WTC11 (cell line): ENCODE results near the gene SLC29A4. TPM values are rescaled to one million over a fixed set of nuclear protein-coding genes. Genes with fewer than 3 reads are reported as not detected.

Experiments used
- ATAC-seq: fragments of 200-7000 bp; cut with Tn5 transposase; 2 replicates; pipeline ENCODE4 v1.10.0; 2021; ENCODE audit warnings: mild to moderate bottlenecking, moderate library complexity
- CTCF ChIA-PET: fragments of 300-600 bp; sonication (Branson Sonifier 250); formaldehyde crosslinking; loops from one replicate; lab custom pipeline; 2021; ENCODE audit warnings: antibody characterized with exemption; lab: Charles Lee
- POLR2A ChIA-PET: fragments of 350-600 bp; sonication (Branson Sonifier 250); formaldehyde crosslinking; loops from one replicate; lab custom pipeline; 2021; ENCODE audit warnings: antibody characterized with exemption; lab: Charles Lee
- DNase-seq: peaks from one replicate; pipeline ENCODE4 v3.0.0; 2021; ENCODE audit warnings: low spot score
- H3K27ac Mint-ChIP-seq: 2 replicates; pipeline ENCODE4 v1.8.0; 2021; ENCODE audit warnings: mixed read lengths
- H3K27me3 Mint-ChIP-seq: 2 replicates; pipeline ENCODE4 v1.8.0; 2021; ENCODE audit warnings: low read depth, mild to moderate bottlenecking, moderate library complexity, mixed read lengths
- H3K36me3 Mint-ChIP-seq: 2 replicates; pipeline ENCODE4 v1.8.0; 2021; ENCODE audit warnings: mixed read lengths
- H3K4me1 Mint-ChIP-seq: 2 replicates; pipeline ENCODE4 v1.8.0; 2022; ENCODE audit warnings: mixed read lengths
- H3K4me3 Mint-ChIP-seq: 2 replicates; pipeline ENCODE4 v1.8.0; 2021; ENCODE audit warnings: mild to moderate bottlenecking, moderate library complexity, mixed read lengths
- H3K9me3 Mint-ChIP-seq: 2 replicates; pipeline ENCODE4 v1.8.0; 2021; ENCODE audit warnings: mixed read lengths
- AR ChIP-seq: fragments of 250-450 bp; sonication (Bioruptor Pico); IDR thresholded peaks from 2 replicates; pipeline ENCODE4 v1.9.0; 2021; ENCODE audit warnings: mild to moderate bottlenecking
- CREB1 ChIP-seq: sonication (generic); formaldehyde crosslinking; IDR thresholded peaks from 2 replicates; pipeline ENCODE4 v1.8.0; 2023; ENCODE audit warnings: mild to moderate bottlenecking, missing genetic modification reagents
- CREM ChIP-seq: sonication (generic); formaldehyde crosslinking; IDR thresholded peaks from 2 replicates; pipeline ENCODE4 v1.8.1; 2022; ENCODE audit warnings: mild to moderate bottlenecking, missing genetic modification reagents, moderate library complexity
- CTCF ChIP-seq: fragments of 200-600 bp; IDR thresholded peaks from 2 replicates; pipeline ENCODE4 v1.8.0; 2022; ENCODE audit warnings: antibody characterized with exemption
- FOXJ3 ChIP-seq: sonication (generic); formaldehyde crosslinking; IDR thresholded peaks from 2 replicates; pipeline ENCODE4 v1.9.0; 2021; ENCODE audit warnings: missing genetic modification reagents, mild to moderate bottlenecking, borderline replicate concordance
- FOXP4 ChIP-seq: sonication (generic); formaldehyde crosslinking; IDR thresholded peaks from 2 replicates; pipeline ENCODE4 v1.8.0; 2022; ENCODE audit warnings: mild to moderate bottlenecking, missing genetic modification reagents
- JUN ChIP-seq: sonication (generic); formaldehyde crosslinking; IDR thresholded peaks from 2 replicates; pipeline ENCODE4 v1.8.0; 2023; ENCODE audit warnings: mild to moderate bottlenecking, missing genetic modification reagents
- MXD4 ChIP-seq: fragments of 250-450 bp; sonication (Bioruptor Pico); IDR thresholded peaks from 2 replicates; pipeline ENCODE4 v1.8.0; 2021; ENCODE audit warnings: mild to moderate bottlenecking, moderate library complexity, borderline replicate concordance
- PRDM15 ChIP-seq: sonication (generic); formaldehyde crosslinking; IDR thresholded peaks from 2 replicates; pipeline ENCODE4 v1.8.0; 2022; ENCODE audit warnings: missing genetic modification reagents
- TEAD4 ChIP-seq: sonication (generic); formaldehyde crosslinking; IDR thresholded peaks from 2 replicates; pipeline ENCODE4 v1.8.0; 2022; ENCODE audit warnings: mild to moderate bottlenecking, missing genetic modification reagents
- ZNF263 ChIP-seq: sonication (generic); formaldehyde crosslinking; IDR thresholded peaks from 2 replicates; pipeline ENCODE4 v1.8.1; 2022; ENCODE audit warnings: low read depth, mild to moderate bottlenecking, moderate library complexity, missing genetic modification reagents
- total RNA-seq: library from RNA; stranded (reverse); gene quantifications from 3 replicates; pipeline ENCODE4 v1.2.3, GENCODE V29; 2021
- TF ChIP-seq, protein P1 (sequence below): sonication (generic); formaldehyde crosslinking; IDR thresholded peaks from 2 replicates; pipeline ENCODE4 v1.8.1; 2022; ENCODE audit warnings: mild to moderate bottlenecking, moderate library complexity, missing genetic modification reagents
- TF ChIP-seq, protein P2 (sequence below): fragments of 250-450 bp; sonication (Bioruptor Pico); IDR thresholded peaks from 2 replicates; pipeline ENCODE4 v2.1.2; 2022; ENCODE audit warnings: mild to moderate bottlenecking, moderate library complexity
- TF ChIP-seq, protein P3 (sequence below): sonication (generic); formaldehyde crosslinking; IDR thresholded peaks from 2 replicates; pipeline ENCODE4 v1.8.1; 2022; ENCODE audit warnings: low read depth, missing genetic modification reagents, borderline replicate concordance

The SLC29A4 gene
- total RNA-seq, 1 experiment from 2014 or later = 14.4 TPM

DNA sequence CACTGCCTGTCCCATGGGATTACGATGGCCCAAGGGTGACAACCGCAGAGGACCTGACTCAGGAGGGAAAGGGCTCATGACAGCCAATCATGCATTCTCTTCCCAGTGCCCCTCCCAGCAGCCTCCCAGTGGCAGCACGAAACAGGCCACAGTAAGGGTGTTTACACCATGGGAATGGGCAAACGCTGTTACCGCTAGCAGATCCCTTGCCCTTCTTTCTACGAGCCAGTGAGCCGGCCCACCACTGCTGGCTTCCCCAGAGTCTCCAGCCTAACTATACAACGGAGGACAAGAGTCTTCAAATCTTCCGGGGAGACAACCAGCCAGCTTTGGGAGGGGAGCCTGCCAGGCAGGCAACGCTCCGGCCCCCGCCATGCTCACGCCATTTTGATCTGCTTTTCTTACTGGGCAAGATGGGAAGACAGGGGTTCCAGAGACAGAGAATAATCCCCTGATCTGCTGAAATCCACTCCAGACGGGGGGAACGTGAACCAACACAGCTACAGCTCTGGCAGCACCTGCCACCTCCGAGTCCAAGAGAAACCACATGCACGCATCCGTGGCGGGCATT is 69.8 kb downstream of the SLC29A4 start (continued):
- no peak for TF ChIP-seq AR (CRISPR knock-in tag)

GRCh38 chr7:5354460-5355232 is 71.9 kb downstream of the SLC29A4 start:
- ChIA-PET POLR2A (no interaction called here), CTCF (interaction anchor here (0.8 to 2.3 kb wide), 9 partner anchors 10 to 323 kb away, joined by 3 to 17 read pairs (median 5); no protein-coding TSS in a partner anchor)
- no peak overlapping the region for H3K4me3 Mint-ChIP-seq
- H3K36me3 Mint-ChIP-seq = peaks cover 11% of the 10 kb centered on the region
- H3K27ac Mint-ChIP-seq = peak overlapping the region; percentile 6; the same call in 1 of the 2 replicates
- ATAC-seq (peak; percentile 63), DNase-seq (peak; percentile 58)
- H3K9me3 Mint-ChIP-seq = no peaks in the 10 kb centered on the region
- H3K4me1 Mint-ChIP-seq = peaks cover 31% of the 10 kb centered on the region
- H3K27me3 Mint-ChIP-seq = peaks cover 40% of the 10 kb centered on the region
- TF ChIP-seq TEAD4 (no peak), FOXP4 (CRISPR knock-in tag) (no peak), ZNF263 (CRISPR knock-in tag) (no peak), AR (CRISPR knock-in tag) (no peak), JUN (no peak), FOXJ3 (CRISPR knock-in tag) (no peak), CREB1 (CRISPR knock-in tag) (no peak), CTCF (no peak), CREM (CRISPR knock-in tag) (no peak), MXD4 (CRISPR knock-in tag) (no peak), PRDM15 (no peak)
- TF ChIP-seq, protein P1, sequence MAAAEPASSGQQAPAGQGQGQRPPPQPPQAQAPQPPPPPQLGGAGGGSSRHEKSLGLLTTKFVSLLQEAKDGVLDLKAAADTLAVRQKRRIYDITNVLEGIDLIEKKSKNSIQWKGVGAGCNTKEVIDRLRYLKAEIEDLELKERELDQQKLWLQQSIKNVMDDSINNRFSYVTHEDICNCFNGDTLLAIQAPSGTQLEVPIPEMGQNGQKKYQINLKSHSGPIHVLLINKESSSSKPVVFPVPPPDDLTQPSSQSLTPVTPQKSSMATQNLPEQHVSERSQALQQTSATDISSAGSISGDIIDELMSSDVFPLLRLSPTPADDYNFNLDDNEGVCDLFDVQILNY (CRISPR knock-in tag) = no peak
- TF ChIP-seq, protein P2, sequence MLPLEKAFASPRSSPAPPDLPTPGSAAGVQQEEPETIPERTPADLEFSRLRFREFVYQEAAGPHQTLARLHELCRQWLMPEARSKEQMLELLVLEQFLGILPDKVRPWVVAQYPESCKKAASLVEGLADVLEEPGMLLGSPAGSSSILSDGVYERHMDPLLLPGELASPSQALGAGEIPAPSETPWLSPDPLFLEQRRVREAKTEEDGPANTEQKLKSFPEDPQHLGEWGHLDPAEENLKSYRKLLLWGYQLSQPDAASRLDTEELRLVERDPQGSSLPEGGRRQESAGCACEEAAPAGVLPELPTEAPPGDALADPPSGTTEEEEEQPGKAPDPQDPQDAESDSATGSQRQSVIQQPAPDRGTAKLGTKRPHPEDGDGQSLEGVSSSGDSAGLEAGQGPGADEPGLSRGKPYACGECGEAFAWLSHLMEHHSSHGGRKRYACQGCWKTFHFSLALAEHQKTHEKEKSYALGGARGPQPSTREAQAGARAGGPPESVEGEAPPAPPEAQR = no peak
- TF ChIP-seq, protein P3, sequence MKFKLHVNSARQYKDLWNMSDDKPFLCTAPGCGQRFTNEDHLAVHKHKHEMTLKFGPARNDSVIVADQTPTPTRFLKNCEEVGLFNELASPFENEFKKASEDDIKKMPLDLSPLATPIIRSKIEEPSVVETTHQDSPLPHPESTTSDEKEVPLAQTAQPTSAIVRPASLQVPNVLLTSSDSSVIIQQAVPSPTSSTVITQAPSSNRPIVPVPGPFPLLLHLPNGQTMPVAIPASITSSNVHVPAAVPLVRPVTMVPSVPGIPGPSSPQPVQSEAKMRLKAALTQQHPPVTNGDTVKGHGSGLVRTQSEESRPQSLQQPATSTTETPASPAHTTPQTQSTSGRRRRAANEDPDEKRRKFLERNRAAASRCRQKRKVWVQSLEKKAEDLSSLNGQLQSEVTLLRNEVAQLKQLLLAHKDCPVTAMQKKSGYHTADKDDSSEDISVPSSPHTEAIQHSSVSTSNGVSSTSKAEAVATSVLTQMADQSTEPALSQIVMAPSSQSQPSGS (CRISPR knock-in tag) = no peak
